Keratinocyte (primary cell): ENCODE results near the gene MFSD12. TPM values are rescaled to one million over a fixed set of nuclear protein-coding genes. Genes with fewer than 3 reads are reported as not detected.
"Not testable (repeated sequence)": the region's sequence is repeated elsewhere in the genome, so short reads cannot be mapped to it uniquely, and the experiment has no call there.

ENCODE experiments used
- DNase-seq: peaks from one replicate; pipeline ENCODE4 v3.0.0-alpha.2; 2011; ENCODE audit warnings: low read depth, missing footprints, low spot score
- FAIRE-seq: peaks from 2 replicates; lab custom pipeline; 2011; peaks lifted over from hg19 to GRCh38; lab: Jason Lieb, UNC
- H2AFZ ChIP-seq: 2 replicates; pipeline ENCODE4 v1.6.0; 2012; ENCODE audit warnings: low read length, control low read depth, inconsistent platforms; ENCODE audit not compliant: control insufficient read depth
- H3K27ac ChIP-seq: 2 replicates; pipeline ENCODE4 v1.5.1; 2011; ENCODE audit warnings: low read length; ENCODE audit not compliant: control insufficient read depth, insufficient read depth
- H3K27me3 ChIP-seq: 3 replicates; pipeline ENCODE4 v1.6.0; 2011; ENCODE audit warnings: low read length; ENCODE audit not compliant: control insufficient read depth, insufficient read depth; ENCODE audit errors: extremely low read depth
- H3K36me3 ChIP-seq, 2 experiments: 2 replicates in 1 of 2; 3 replicates in 1 of 2; pipeline ENCODE4 v1.5.1; 2011; ENCODE audit warnings: low read length in 2 of 2, mild to moderate bottlenecking in 1 of 2; ENCODE audit not compliant: control insufficient read depth in 2 of 2, insufficient read depth in 2 of 2; ENCODE audit errors: extremely low read depth in 1 of 2
- H3K4me1 ChIP-seq: 3 replicates; pipeline ENCODE4 v1.5.1; 2011; ENCODE audit warnings: low read length; ENCODE audit not compliant: control insufficient read depth, insufficient read depth; ENCODE audit errors: extremely low read depth
- H3K4me2 ChIP-seq: 3 replicates; pipeline ENCODE4 v1.6.0; 2011; ENCODE audit warnings: low read depth, low read length; ENCODE audit not compliant: control insufficient read depth, insufficient read depth; ENCODE audit errors: extremely low read depth
- H3K4me3 ChIP-seq, 3 experiments: fragments of 200-600 bp in 1 of 3; sonication (generic) in 1 of 3; 2 replicates in 2 of 3; 3 replicates in 1 of 3; pipeline ENCODE4 v1.5.1; 2011 to 2016; ENCODE audit warnings: low read length in 3 of 3, mild to moderate bottlenecking in 3 of 3, control low read depth in 2 of 3, inconsistent platforms in 1 of 3, low read depth in 1 of 3, mixed read lengths in 1 of 3, mixed run types in 1 of 3, moderate library complexity in 1 of 3; ENCODE audit not compliant: control insufficient read depth in 2 of 3, insufficient read depth in 2 of 3; ENCODE audit errors: extremely low read depth in 1 of 3
- H3K79me2 ChIP-seq: 2 replicates; pipeline ENCODE4 v1.6.0; 2012; ENCODE audit warnings: low read length; ENCODE audit not compliant: control insufficient read depth, insufficient read depth
- H3K9ac ChIP-seq: 3 replicates; pipeline ENCODE4 v1.6.0; 2011; ENCODE audit warnings: low read length; ENCODE audit not compliant: control insufficient read depth, insufficient read depth; ENCODE audit errors: extremely low read depth
- H3K9me1 ChIP-seq: 3 replicates; pipeline ENCODE4 v1.6.0; 2011; ENCODE audit warnings: low read length; ENCODE audit not compliant: control insufficient read depth, insufficient read depth; ENCODE audit errors: extremely low read depth
- H3K9me3 ChIP-seq: 2 replicates; pipeline ENCODE4 v1.5.1; 2012; ENCODE audit warnings: low read depth, low read length; ENCODE audit not compliant: control insufficient read depth
- H4K20me1 ChIP-seq: 3 replicates; pipeline ENCODE4 v1.6.0; 2011; ENCODE audit warnings: low read length; ENCODE audit not compliant: control insufficient read depth, insufficient read depth; ENCODE audit errors: extremely low read depth
- CTCF ChIP-seq, 3 experiments: IDR thresholded peaks in 1 of 3; conservative IDR thresholded peaks in 1 of 3; optimal IDR thresholded peaks in 1 of 3; 2 replicates in 2 of 3; 3 replicates in 1 of 3; pipeline versions ENCODE3 to v1.5.1; 2011; ENCODE audit warnings: low read length in 3 of 3, mild to moderate bottlenecking in 3 of 3, moderate library complexity in 2 of 3, control low read depth in 1 of 3, inconsistent platforms in 1 of 3; ENCODE audit not compliant: insufficient read depth in 2 of 3; ENCODE audit errors: extremely low read depth in 1 of 3
- EZH2 ChIP-seq: IDR thresholded peaks from one replicate; pipeline ENCODE4 v1.6.1; 2012; ENCODE audit warnings: inconsistent platforms, mild to moderate bottlenecking, low read length, moderate library complexity
- dilution Hi-C: fragments of 300-500 bp; cut with MboI; formaldehyde crosslinking; loops from one replicate; pipeline ENCODE4 v1.7.0; 2020; ENCODE audit warnings: low sequenced_read_pairs; ENCODE audit not compliant: extremely low pct_ligation_motif_present
- polyA plus RNA-seq, 5 experiments: library from polyadenylated mRNA; depleted of rRNA in 3 of 5; stranded (reverse) in 3 of 5; stranded (forward) in 1 of 5; unstranded in 1 of 5; fragments of >200 nt; gene quantifications; 1 replicate in 1 of 5; 2 replicates in 3 of 5; 3 replicates in 1 of 5; pipeline versions ENCODE4 v1.2.1 to v1.2.3, GENCODE V29; 2011 to 2012; ENCODE audit warnings: missing spikeins in 2 of 5, low read depth in 1 of 5, low replicate concordance in 1 of 5

Gene MFSD12
- polyA plus RNA-seq, 1 donor (not counting 4 experiments of a cell fraction or from before 2014, with no cell fraction given) = 30.0 TPM

DNA sequence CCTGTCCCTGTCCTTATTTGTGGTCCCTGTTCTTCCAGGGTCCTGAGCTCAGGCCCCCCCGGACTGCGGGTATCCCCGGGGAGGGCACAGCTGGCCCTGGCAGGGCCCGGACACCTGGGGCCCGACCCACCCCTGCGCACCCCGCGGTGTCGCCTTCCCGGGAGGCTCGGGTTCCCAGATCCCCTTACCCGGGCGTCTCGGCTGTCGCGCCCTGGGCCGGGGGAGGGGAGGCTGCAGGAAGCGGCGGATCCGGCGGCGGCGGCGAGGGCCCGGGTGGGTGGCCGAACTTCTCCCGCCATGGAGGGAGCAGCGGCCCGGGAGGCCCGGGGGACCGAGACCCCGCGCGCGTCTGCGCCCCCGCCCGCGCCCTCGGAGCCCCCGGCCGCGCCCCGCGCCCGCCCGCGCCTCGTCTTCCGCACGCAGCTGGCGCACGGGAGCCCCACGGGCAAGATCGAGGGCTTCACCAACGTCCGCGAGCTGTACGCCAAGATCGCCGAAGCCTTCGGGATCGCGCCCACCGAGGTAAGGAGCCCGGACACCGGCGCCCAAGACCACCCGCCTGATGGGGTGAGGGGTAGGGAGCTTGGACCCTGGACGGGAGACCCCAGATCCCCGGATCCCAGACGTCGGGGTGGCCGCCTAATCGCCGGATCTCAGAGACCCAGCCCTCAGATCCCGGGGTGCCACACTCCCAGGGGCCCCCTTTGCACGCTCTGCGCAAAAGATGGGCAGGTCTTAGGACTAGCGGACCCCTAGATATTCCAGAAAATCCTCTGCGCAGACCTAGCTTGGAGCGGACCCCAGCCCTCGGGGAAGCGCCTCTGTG lies 28.1 kb upstream of the MFSD12 start, which contains the start of gene GIPC3:
Gene GIPC3, plus strand, starts transcription at position 178 of the 826 bp plus-strand sequence. Its CDS starts 120 bp downstream, at position 298.
- H3K27ac ChIP-seq = no peak within 1 kb of the TSS
- peaks cover 28% of the 10 kb centered on the region for H3K27me3 ChIP-seq
- no peak within 1 kb of the TSS for H2AFZ ChIP-seq
- TF ChIP-seq CTCF (optimal IDR thresholded peaks at IDR 0.05 in 1 of 3, IDR thresholded peaks at IDR 0.05 in 1 of 3, conservative IDR thresholded peaks at IDR 0.05 in 1 of 3; ENCODE audit: extremely low read depth in 1 of 3, insufficient read depth in 2 of 3, low read length in 3 of 3) (no peak), EZH2 (peak; percentile 68)
- no peak within 1 kb of the TSS for H3K4me2 ChIP-seq
- H3K4me3 ChIP-seq = no peak within 1 kb of the TSS
- no peak for FAIRE-seq
- H3K9me1 ChIP-seq = no peaks in the 10 kb centered on the region
- no peaks in the 10 kb centered on the region for H3K9me3 ChIP-seq
- H3K9ac ChIP-seq = no peak within 1 kb of the TSS
- no peaks in the 10 kb centered on the region for H3K4me1 ChIP-seq
- no peaks in the 10 kb centered on the region for H3K36me3 ChIP-seq
- H3K79me2 ChIP-seq = no peaks in the 10 kb centered on the region
- no peak for DNase-seq
- no peaks in the 10 kb centered on the region for H4K20me1 ChIP-seq
- dilution Hi-C loops = no loop called here

DNA sequence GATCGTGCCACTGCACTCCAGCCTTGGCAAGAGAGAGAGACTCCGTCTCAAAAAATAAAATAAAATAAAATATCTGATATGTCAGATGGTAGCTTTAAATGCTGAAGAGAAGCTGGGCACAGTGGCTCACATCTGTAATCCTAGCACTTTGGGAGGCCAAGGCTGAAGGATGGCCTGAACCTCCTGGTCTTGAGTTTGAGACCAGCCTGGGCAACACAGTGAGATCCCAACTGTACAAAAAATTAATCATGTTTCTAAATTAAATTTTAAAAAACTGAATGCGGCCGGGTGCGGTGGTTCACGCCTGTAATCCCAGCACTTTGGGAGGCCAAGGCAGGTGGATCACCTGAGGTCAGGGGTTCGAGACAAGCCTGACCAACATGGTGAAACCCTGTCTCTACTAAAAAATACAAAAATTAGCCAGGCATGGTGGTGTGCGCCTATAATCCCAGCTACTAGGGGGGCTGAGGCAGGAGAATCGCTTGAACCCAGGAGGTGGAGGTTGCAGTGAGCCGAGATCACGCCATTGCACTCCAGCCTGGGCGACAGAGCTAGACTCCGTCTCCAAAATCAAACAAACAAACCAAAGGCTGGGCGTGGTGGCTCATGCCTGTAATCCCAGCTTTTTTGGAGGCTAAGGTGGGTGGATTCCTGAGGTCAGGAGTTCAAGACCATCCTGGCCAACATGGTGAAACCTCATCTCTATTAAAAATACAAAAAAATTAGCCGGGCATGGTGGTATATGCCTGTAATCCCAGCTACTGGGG lies 26.8 kb upstream of the MFSD12 start:
- dilution Hi-C loops, H4K20me1 ChIP-seq, H3K9me1 ChIP-seq, DNase-seq, H3K79me2 ChIP-seq, H2AFZ ChIP-seq, H3K27ac ChIP-seq, H3K9ac ChIP-seq, H3K9me3 ChIP-seq, H3K36me3 ChIP-seq, H3K4me3 ChIP-seq, H3K4me2 ChIP-seq, H3K4me1 ChIP-seq, FAIRE-seq: not testable (repeated sequence)
- peaks cover 28% of the 10 kb centered on the region for H3K27me3 ChIP-seq

DNA sequence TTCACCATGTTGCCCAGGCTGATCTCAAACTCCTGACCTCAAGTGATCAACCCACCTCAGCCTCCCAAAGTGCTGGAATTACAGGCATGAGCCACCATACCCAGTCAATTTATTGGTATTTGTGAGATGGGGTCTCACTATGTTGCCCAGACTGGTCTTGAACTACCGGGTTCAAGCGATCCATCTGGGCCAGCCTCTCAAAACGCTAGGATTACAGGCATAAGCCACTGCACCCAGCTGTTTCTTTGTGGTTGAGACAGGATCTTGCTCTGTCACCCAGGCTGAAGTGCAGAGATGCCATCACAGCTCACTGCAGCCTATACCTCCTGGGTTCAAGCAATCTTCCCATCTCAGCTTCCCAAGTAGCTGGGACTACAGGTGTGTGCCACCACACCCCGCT lies 24.4 kb upstream of the MFSD12 start:
- H3K4me1 ChIP-seq, H2AFZ ChIP-seq, H3K79me2 ChIP-seq, FAIRE-seq, H3K9me3 ChIP-seq, H3K9me1 ChIP-seq, H3K9ac ChIP-seq, H3K27ac ChIP-seq, H3K4me2 ChIP-seq, DNase-seq, H3K36me3 ChIP-seq, H3K4me3 ChIP-seq, H4K20me1 ChIP-seq, dilution Hi-C loops: not testable (repeated sequence)
- H3K27me3 ChIP-seq = peaks cover 25% of the 10 kb centered on the region
